HG03457 (cell line): ENCODE results near the gene TFPI.
"Not testable (repeated sequence)": the region's sequence is repeated elsewhere in the genome, so short reads cannot be mapped to it uniquely, and the experiment has no call there.

ENCODE experiments used
- ATAC-seq: cut with Tn5 transposase; IDR thresholded peaks from one replicate; pipeline ENCODE4 v1.9.1; 2021; ENCODE audit warnings: moderate number of reproducible peaks; ENCODE audit not compliant: unreplicated experiment

TFPI gene

GRCh38 chr2:187554011-187554703, at the start of gene TFPI:
Gene TFPI, minus strand, starts transcription at chr2:187554435. Its CDS starts 50,667 bp downstream, at chr2:187503768.
- no peak for ATAC-seq

GRCh38 chr2:187594801-187595200, 40.6 kb upstream of the TFPI start:
- ATAC-seq: no peak

DNA sequence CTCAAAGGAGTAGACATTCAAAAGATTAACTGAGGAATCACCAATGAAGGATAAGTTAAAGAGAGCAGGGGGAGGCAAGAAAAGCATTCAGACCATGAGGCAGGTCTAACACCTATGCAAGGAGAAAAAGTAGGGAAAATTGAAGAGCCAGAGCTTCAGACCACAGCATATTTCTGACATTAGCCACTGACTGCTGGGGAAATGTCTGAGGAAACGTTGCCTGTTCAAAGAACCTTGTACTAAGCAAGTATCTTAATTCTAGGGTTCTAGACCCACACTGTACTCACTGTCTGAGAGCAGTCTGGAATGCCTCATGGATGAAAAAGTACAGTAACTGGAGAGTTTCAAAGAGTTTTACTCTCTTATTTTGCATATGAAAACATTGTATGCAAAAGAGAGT, 39.5 kb upstream of the TFPI start:
- ATAC-seq: no peak

DNA sequence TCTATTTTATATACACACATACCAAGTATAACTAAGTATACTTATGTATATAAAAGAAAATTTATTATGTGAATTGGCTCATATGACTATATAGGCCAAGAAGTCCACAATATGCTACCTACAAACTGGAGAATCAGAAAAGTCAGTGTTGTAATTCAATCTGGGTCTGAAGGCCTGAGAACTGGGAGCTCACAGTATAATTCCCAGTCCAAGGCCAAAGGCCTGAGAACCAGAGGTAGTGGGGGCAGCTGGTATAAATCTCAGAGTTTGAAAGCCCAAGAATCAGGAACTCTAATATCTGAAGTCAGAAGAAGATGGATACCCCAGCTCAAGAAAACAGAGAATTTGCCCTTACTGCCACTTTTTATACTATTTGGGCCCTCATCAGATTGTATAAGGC, 38.9 kb upstream of the TFPI start:
- no peak for ATAC-seq

- no peak for ATAC-seq
Measured at GRCh38 chr2:187590175-187590574, 35.9 kb upstream of the TFPI start.

- ATAC-seq: no peak
Measured at GRCh38 chr2:187586011-187586641, 31.9 kb upstream of the TFPI start.

GRCh38 chr2:187581125-187581896, 27.1 kb upstream of the TFPI start:
- ATAC-seq: peak; percentile 43

DNA sequence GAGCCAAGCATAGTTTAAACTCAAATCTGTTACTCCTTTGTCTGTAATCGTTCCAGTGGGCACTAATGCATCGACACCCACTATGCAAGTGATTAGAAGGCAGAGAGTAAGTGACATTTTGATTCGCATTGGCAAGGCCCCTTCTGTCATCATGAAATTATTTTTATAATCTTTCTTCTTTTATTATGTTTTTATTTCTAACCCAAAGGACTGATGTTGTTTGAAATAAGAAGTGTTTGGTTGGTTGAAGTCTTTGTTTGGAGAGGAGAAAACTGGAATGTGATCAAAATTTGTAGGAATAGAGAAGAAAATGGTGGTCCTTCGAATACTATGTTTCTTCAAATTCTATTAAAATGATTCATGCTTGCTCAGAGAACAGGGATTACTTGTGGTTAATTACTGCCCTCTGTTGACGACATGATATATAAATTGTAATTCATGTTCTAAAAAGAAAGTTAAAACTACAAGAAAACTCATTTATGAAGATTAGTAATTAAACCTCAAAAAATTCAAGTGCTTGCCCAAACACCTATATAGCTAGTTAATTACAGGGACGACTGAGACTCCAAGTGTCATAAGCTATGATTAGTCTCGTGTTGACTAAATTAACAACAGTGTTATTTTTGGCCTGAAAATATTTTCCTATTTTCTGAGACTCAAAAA, 26.4 kb upstream of the TFPI start:
- no peak for ATAC-seq

GRCh38 chr2:187577310-187577709, 23.1 kb upstream of the TFPI start:
- no peak for ATAC-seq

- no peak for ATAC-seq
Measured at GRCh38 chr2:187576906-187577305, 22.7 kb upstream of the TFPI start.

- no peak for ATAC-seq
Measured at GRCh38 chr2:187575751-187576067, 21.5 kb upstream of the TFPI start.

DNA sequence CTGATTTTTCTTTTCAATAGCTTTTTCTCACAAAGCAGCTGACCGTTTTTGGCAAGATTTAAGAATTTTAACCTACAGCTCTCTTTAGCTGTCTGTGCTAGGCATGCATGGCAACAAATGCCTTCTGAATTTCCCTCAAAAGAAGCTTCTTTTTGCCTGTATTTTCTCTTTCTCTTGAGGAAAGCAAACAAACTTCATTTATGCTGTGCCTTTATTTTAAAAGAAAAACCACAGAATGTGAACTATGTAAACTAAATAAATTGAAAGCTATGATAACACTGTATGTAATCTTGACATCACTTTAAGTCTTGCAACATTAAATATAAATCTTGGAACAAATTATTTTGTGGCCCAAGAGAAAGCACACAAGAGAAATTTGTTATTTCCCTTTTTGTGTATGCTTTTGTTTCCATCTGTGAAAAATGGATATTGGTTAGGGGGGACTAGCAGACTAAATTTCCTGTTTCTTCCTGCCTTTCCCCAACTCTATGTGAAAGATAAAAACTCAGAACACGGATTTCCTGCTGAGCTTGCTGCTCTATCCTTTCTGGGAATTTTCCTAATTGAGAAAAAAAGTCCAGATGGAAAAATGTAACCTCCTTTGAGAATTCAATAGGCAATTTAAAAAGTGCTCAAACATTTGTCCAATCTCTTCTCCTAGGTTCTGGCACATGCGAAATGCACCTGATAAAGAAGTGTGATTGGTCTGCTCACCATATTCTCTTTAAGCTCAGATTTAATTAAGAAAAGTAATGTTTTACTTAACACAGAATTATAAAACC, 20.9 kb upstream of the TFPI start:
- no peak for ATAC-seq

GRCh38 chr2:187573722-187574121, 19.5 kb upstream of the TFPI start:
- ATAC-seq: no peak

- ATAC-seq: not testable (repeated sequence)
Measured at GRCh38 chr2:187571996-187572395, 17.8 kb upstream of the TFPI start.

DNA sequence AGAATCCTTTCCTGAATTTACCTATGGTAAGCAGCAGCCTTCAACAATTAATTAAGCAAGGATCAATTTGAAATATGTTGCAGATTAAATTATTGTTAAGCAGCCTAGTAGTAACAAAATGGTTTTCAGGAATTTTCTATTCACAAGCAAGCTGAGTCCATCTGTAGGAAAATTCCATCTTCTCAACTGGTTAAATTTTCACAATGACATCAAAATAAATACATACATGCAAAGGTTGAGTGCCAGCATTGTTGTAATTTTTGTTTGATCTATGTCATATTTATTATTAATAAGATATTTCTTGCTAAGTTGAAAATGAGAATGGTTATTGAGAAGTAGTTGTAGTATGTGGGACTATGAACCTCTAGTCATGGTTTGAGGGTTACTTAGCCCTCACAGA, 15.3 kb upstream of the TFPI start:
- ATAC-seq: no peak

DNA sequence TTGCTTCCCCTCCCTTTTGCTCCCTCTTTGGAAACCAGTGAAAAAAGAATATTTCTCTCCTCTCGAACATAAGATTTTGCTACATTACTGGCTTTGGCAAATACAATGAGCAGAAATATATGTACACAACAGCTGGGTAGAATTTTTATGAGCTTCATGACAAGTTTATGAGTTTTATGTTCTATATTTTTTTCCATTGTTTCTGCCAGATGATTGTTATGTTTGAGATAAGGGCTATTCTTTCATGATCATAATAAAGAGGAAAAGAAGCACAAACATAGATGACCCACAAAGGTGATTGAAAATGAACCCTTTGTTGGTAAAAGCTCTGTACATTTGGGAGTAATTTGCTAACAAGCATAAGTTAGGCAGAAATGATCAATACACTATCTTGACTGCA, 14.8 kb upstream of the TFPI start:
- no peak for ATAC-seq

DNA sequence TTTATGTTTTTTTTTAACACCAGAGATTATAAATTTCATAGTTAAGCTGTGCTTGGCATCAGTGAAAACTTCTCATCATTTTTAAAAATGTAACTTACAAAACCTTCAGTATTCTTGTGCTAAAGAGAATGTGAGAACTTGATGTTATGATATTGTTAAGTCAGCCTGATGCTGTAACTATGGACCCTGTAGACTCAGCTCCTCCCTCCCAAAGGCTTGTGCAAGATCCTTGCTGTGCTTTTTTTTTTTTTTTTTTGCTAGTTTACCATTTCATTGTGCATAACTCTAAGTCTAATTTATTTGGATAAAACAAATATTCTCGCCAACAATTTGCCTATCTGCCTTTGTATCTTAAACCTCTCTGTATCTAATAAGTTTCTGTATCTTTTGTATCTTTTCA, 12.9 kb upstream of the TFPI start:
- ATAC-seq: no peak

DNA sequence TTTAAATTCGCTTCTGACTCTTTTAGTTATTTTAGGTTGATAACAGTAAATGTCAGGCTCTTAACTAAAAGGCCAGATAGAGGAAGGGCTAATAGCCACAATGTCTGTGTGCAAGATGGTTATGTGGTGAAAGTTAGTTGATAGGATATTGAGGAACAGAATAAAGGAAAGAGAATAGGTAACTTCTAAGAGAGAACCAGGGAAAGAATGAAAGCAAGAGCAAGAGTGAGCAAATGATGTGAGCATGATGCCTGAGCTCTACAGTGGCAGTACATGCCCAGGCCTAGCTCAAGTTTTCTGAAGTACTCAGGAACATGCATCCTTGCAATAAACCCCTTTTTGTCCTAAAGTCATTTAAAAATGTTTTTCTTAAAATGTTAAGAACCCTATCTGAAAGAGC, 12.5 kb upstream of the TFPI start:
- no peak for ATAC-seq

DNA sequence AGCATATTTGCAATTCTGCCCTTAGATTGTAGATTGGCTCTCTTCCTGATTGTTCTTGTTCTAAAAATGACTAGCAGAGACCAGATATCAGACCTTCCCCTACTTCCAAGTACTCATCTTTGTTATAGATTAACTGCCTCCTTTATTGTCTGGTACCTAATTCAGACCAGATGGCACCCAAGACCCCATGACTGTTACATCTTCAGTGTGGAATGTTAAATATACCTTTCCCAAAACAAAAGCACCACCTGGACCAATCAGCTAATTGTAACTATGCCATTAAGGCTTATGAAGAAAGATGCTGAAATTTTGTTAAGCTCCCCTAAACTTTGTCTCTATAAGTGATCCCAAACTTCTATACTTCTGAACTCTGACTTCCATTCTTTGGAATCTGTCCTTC, 12.0 kb upstream of the TFPI start:
- no peak for ATAC-seq

GRCh38 chr2:187565618-187566017, 11.4 kb upstream of the TFPI start:
- not testable (repeated sequence) for ATAC-seq

GRCh38 chr2:187556493-187556892, 2.3 kb upstream of the TFPI start:
- ATAC-seq: not testable (repeated sequence)
